Hepatocyte (in vitro differentiated cells): ENCODE results near the gene CD3G. TPM values are rescaled to one million over a fixed set of nuclear protein-coding genes. Genes with fewer than 3 reads are reported as not detected.

Source experiments
- DNase-seq: peaks from one replicate; pipeline ENCODE4 v3.0.0-alpha.2; 2016; ENCODE audit warnings: low spot score
- H2AFZ ChIP-seq: fragments of 200-600 bp; sonication (generic); 2 replicates; pipeline ENCODE4 v1.6.0; 2016; ENCODE audit warnings: antibody characterized with exemption, mild to moderate bottlenecking
- H3K27ac ChIP-seq: fragments of 200-600 bp; sonication (generic); 2 replicates; pipeline ENCODE4 v1.5.1; 2016; ENCODE audit warnings: mild to moderate bottlenecking
- H3K27me3 ChIP-seq: fragments of 200-600 bp; sonication (generic); 2 replicates; pipeline ENCODE4 v1.6.1; 2016
- H3K36me3 ChIP-seq: fragments of 200-600 bp; sonication (generic); replicated peaks from 2 replicates; pipeline ENCODE4 v1.5.1; 2016; ENCODE audit warnings: low read depth; ENCODE audit not compliant: insufficient read depth
- H3K4me1 ChIP-seq: fragments of 200-600 bp; sonication (generic); 2 replicates; pipeline ENCODE4 v1.5.1; 2016; ENCODE audit warnings: mild to moderate bottlenecking, moderate library complexity; ENCODE audit not compliant: insufficient read depth
- H3K4me2 ChIP-seq: fragments of 200-600 bp; sonication (generic); 2 replicates; pipeline ENCODE4 v1.6.0; 2016
- H3K4me3 ChIP-seq: fragments of 200-600 bp; sonication (generic); 2 replicates; pipeline ENCODE4 v1.5.1; 2016; ENCODE audit warnings: mild to moderate bottlenecking
- H3K79me2 ChIP-seq: fragments of 200-600 bp; sonication (generic); 2 replicates; pipeline ENCODE4 v1.6.0; 2017; ENCODE audit warnings: mild to moderate bottlenecking
- H3K9me2 ChIP-seq: fragments of 200-600 bp; sonication (generic); replicated peaks from 2 replicates; pipeline ENCODE4 v1.6.0; 2017; ENCODE audit warnings: mild to moderate bottlenecking; ENCODE audit not compliant: insufficient read depth
- H3K9me3 ChIP-seq: fragments of 200-600 bp; sonication (generic); 2 replicates; pipeline ENCODE4 v1.5.1; 2016; ENCODE audit warnings: low read depth, mild to moderate bottlenecking
- H4K20me1 ChIP-seq: fragments of 200-600 bp; sonication (generic); 2 replicates; pipeline ENCODE4 v1.6.0; 2016; ENCODE audit warnings: mild to moderate bottlenecking; ENCODE audit not compliant: insufficient read depth, poor library complexity, severe bottlenecking
- CTCF ChIP-seq: fragments of 200-600 bp; sonication (generic); IDR thresholded peaks from 2 replicates; pipeline ENCODE4 v1.5.1; 2016; ENCODE audit warnings: antibody characterized with exemption, mild to moderate bottlenecking; ENCODE audit not compliant: poor library complexity
- EZH2 ChIP-seq: fragments of 200-600 bp; sonication (generic); IDR thresholded peaks from 2 replicates; pipeline ENCODE4 v1.6.1; 2016; ENCODE audit warnings: antibody characterized with exemption, mild to moderate bottlenecking, borderline replicate concordance
- EZH2phosphoT487 ChIP-seq: fragments of 200-600 bp; sonication (generic); IDR thresholded peaks from one replicate; pipeline ENCODE4 v1.6.1; 2018; ENCODE audit warnings: antibody characterized with exemption, mild to moderate bottlenecking, low read depth, moderate library complexity; ENCODE audit not compliant: unreplicated experiment, severe bottlenecking
- WGBS: methylation state at CpG from one replicate; pipeline ENCODE4 v1.1.6; 2016; ENCODE audit warnings: low lambda C conversion rate; ENCODE audit errors: missing lambda C conversion rate; 5-methylcytosine and 5-hydroxymethylcytosine counted together
- polyA plus RNA-seq: library from polyadenylated mRNA; unstranded; fragments of >200 nt; fragmentation: Nextera tagmentation; extraction: Ambion mirVana; gene quantifications from 2 replicates; pipeline ENCODE4 v1.2.1, GENCODE V29; 2016
- total RNA-seq: library from RNA; depleted of rRNA; stranded (reverse); fragments of >200 nt; gene quantifications from 2 replicates; pipeline ENCODE4 v1.2.3, GENCODE V29; 2014

The CD3G gene
- total and polyA plus RNA-seq, 2 experiments from 2014 or later, result 0.11 to 0.50 TPM

GRCh38 chr11:118375978-118376377 lies 31.8 kb downstream of the CD3G start:
- H3K4me3 ChIP-seq, result no peak overlapping the region
- no peaks in the 10 kb centered on the region for H3K9me2 ChIP-seq
- DNase-seq, result no peak
- H3K27me3 ChIP-seq, result no peaks in the 10 kb centered on the region
- no peak overlapping the region for H2AFZ ChIP-seq
- no peak overlapping the region for H3K27ac ChIP-seq
- peaks cover 4% of the 10 kb centered on the region for H3K36me3 ChIP-seq
- no peak overlapping the region for H3K4me2 ChIP-seq
- no peaks in the 10 kb centered on the region for H3K79me2 ChIP-seq
- H3K9me3 ChIP-seq, result no peaks in the 10 kb centered on the region
- no peaks in the 10 kb centered on the region for H4K20me1 ChIP-seq
- TF ChIP-seq CTCF (no peak), EZH2 (no peak), EZH2phosphoT487 (no peak)
- no peaks in the 10 kb centered on the region for H3K4me1 ChIP-seq

GRCh38 chr11:118379497-118379896 lies 35.4 kb downstream of the CD3G start:
- Histone ChIP-seq H3K27ac (no peak overlapping the region), H3K36me3 (no peaks in the 10 kb centered on the region), H3K79me2 (no peaks in the 10 kb centered on the region), H3K4me2 (no peak overlapping the region), H3K27me3 (no peaks in the 10 kb centered on the region), H3K9me3 (no peaks in the 10 kb centered on the region), H3K4me1 (no peaks in the 10 kb centered on the region), H3K4me3 (no peak overlapping the region), H2AFZ (no peak overlapping the region), H4K20me1 (no peaks in the 10 kb centered on the region), H3K9me2 (no peaks in the 10 kb centered on the region)
- no peak for DNase-seq
- TF ChIP-seq EZH2phosphoT487, result no peak
- no peak for TF ChIP-seq CTCF
- WGBS, result 95% methylated on average over 4 of the region's 4 CpGs

GRCh38 chr11:118380571-118380970 lies 36.4 kb downstream of the CD3G start:
- Histone ChIP-seq H3K27me3 (no peaks in the 10 kb centered on the region), H4K20me1 (no peaks in the 10 kb centered on the region), H3K4me3 (no peak overlapping the region), H3K79me2 (no peaks in the 10 kb centered on the region), H3K9me2 (no peaks in the 10 kb centered on the region), H2AFZ (no peak overlapping the region), H3K36me3 (no peaks in the 10 kb centered on the region), H3K4me1 (no peaks in the 10 kb centered on the region), H3K9me3 (no peaks in the 10 kb centered on the region), H3K4me2 (no peak overlapping the region), H3K27ac (no peak overlapping the region)
- no peak for TF ChIP-seq CTCF
- TF ChIP-seq EZH2, result no peak
- no peak for TF ChIP-seq EZH2phosphoT487
- DNase-seq, result no peak

DNA sequence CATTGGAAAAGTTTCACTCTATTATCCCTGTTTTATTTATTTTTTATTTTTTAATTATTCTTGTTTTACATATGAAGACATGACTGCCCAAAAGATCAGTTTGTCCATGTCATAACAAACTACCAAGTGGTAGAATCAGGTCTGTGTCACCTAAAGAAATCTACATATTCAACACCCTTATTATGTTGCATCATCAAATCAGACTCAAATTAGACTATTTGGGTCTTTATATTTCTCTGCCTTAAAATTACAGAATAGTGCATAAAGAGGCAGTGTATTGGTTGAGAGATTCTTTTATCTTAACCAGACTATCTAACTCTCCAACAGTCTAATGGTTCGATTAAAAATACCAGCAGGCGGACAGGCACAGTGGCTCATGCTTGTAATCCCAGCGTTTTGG lies 38.8 kb downstream of the CD3G start:
- Histone ChIP-seq H3K4me1 (no peaks in the 10 kb centered on the region), H3K4me3 (no peak overlapping the region), H3K27ac (no peak overlapping the region), H3K27me3 (no peaks in the 10 kb centered on the region), H3K4me2 (no peak overlapping the region), H2AFZ (no peak overlapping the region), H3K9me2 (no peaks in the 10 kb centered on the region), H3K79me2 (no peaks in the 10 kb centered on the region), H3K9me3 (no peaks in the 10 kb centered on the region), H4K20me1 (no peaks in the 10 kb centered on the region), H3K36me3 (no peaks in the 10 kb centered on the region)
- TF ChIP-seq CTCF, result no peak
- no peak for TF ChIP-seq EZH2
- no peak for TF ChIP-seq EZH2phosphoT487
- 90% methylated on average over 3 of the region's 3 CpGs for WGBS
- no peak for DNase-seq
